Activated T-helper 9 cell treated with anti-CD3 and anti-CD28 coated beads, Interleukin-2, amount 50 U/mL, for 16 hours (primary cell): ENCODE measurements around the gene PCDH15.

Experiments used
- DNase-seq: peaks from one replicate; pipeline ENCODE4 v3.0.0-alpha.2; 2020; ENCODE audit warnings: low read depth

Gene PCDH15

GRCh38 chr10:54800741-54801421 lies at the start of gene PCDH15:
TSS of gene PCDH15 (minus strand) at chr10:54801231. CDS start at chr10:54664262, 136,969 bp downstream.
- DNase-seq: no peak

GRCh38 chr10:54843932-54844331 lies 42.9 kb upstream of the PCDH15 start:
- no peak for DNase-seq

- DNase-seq: no peak
Measured at GRCh38 chr10:54843085-54843646, 42.1 kb upstream of the PCDH15 start.

- DNase-seq: no peak
Measured at GRCh38 chr10:54837479-54837878, 36.4 kb upstream of the PCDH15 start.

- no peak for DNase-seq
Measured at GRCh38 chr10:54833029-54833428, 32.0 kb upstream of the PCDH15 start.

GRCh38 chr10:54826994-54827560 lies 26.0 kb upstream of the PCDH15 start:
- DNase-seq: no peak

GRCh38 chr10:54815583-54815982 lies 14.6 kb upstream of the PCDH15 start:
- DNase-seq: no peak

- no peak for DNase-seq
Measured at GRCh38 chr10:54808186-54808935, 7.3 kb upstream of the PCDH15 start.

- DNase-seq: no peak
Measured at GRCh38 chr10:54799506-54799905, 1.5 kb downstream of the PCDH15 start.

GRCh38 chr10:54797636-54798321 lies 3.3 kb downstream of the PCDH15 start:
- DNase-seq: no peak

GRCh38 chr10:54796881-54797280 lies 4.2 kb downstream of the PCDH15 start:
- no peak for DNase-seq

- DNase-seq: no peak
Measured at GRCh38 chr10:54776622-54777021, 24.4 kb downstream of the PCDH15 start.

GRCh38 chr10:54772468-54773122 lies 28.4 kb downstream of the PCDH15 start:
- DNase-seq: no peak

- no peak for DNase-seq
Measured at GRCh38 chr10:54769051-54769450, 32.0 kb downstream of the PCDH15 start.

- DNase-seq: no peak
Measured at GRCh38 chr10:54758791-54759190, 42.2 kb downstream of the PCDH15 start.

GRCh38 chr10:54749623-54750022 lies 51.4 kb downstream of the PCDH15 start:
- no peak for DNase-seq

GRCh38 chr10:54745436-54745835 lies 55.6 kb downstream of the PCDH15 start:
- no peak for DNase-seq

- DNase-seq: no peak
Measured at GRCh38 chr10:54742416-54742815, 58.6 kb downstream of the PCDH15 start.

- DNase-seq: no peak
Measured at GRCh38 chr10:54728511-54728910, 72.5 kb downstream of the PCDH15 start.

- DNase-seq: no peak
Measured at GRCh38 chr10:54722075-54722474, 79.0 kb downstream of the PCDH15 start.

GRCh38 chr10:54710918-54711317 lies 90.1 kb downstream of the PCDH15 start:
- no peak for DNase-seq

- DNase-seq: no peak
Measured at GRCh38 chr10:54708591-54708990, 92.4 kb downstream of the PCDH15 start.
